ENCODE results near the gene LARGE1. TPM values are rescaled to one million over a fixed set of nuclear protein-coding genes. Genes with fewer than 3 reads are reported as not detected.

The LARGE1 gene
- total and polyA plus RNA-seq, 2 of the 4 experiments (the other 2 are of a cell fraction): 6.2 to 12.4 TPM

- no peak overlapping the region for H3K4me2 ChIP-seq (ENCODE audit: low read depth, low read length)
- no peak for DNase-seq
- intact Hi-C loops (cut with micrococcal nuclease) (no loop called here), in situ Hi-C loops (cut with MboI; ENCODE audit: low sequenced_read_pairs) (no loop called here), dilution Hi-C loops (cut with HindIII; ENCODE audit: low sequenced_read_pairs, unreplicated experiment) (no loop called here)
- H3K9me3 ChIP-seq (ENCODE audit: control insufficient read depth, insufficient read depth, low read length): no peaks in the 10 kb centered on the region
- H3K14ac ChIP-seq (replicated peaks; ENCODE audit: low read depth, low read length): no peak overlapping the region
- no peak overlapping the region for H4K5ac ChIP-seq (ENCODE audit: low read depth, low read length)
- no peaks in the 10 kb centered on the region for H3K27me3 ChIP-seq (ENCODE audit: control insufficient read depth, insufficient read depth, low read length)
- H3K18ac ChIP-seq (ENCODE audit: low read depth, low read length): no peak overlapping the region
- no peak overlapping the region for H3K56ac ChIP-seq (ENCODE audit: extremely low read depth, insufficient read depth, low read length)
- no peaks in the 10 kb centered on the region for H3K36me3 ChIP-seq (ENCODE audit: control insufficient read depth, insufficient read depth, low read length)
- H3K23ac ChIP-seq (ENCODE audit: low read depth, low read length): no peak overlapping the region
- H4K91ac ChIP-seq (ENCODE audit: insufficient read depth, low read depth, low read length): no peak overlapping the region
- ATAC-seq (ENCODE audit: low read depth): no peak
- no peak overlapping the region for H2BK20ac ChIP-seq (ENCODE audit: low read depth, low read length)
- H2AK9ac ChIP-seq (replicated peaks; ENCODE audit: low read depth, low read length, poor library complexity): no peak overlapping the region
- no peaks in the 10 kb centered on the region for H3K79me1 ChIP-seq (ENCODE audit: low read depth in 1 of 2, low read length in 2 of 2)
- WGBS, 2 experiments (ENCODE audit: extremely low coverage in 2 of 2, insufficient read length in 1 of 2): 100% methylated on average over 1 of the region's 4 CpGs; no CpG with 5 or more reads in 1 of the 2 experiments
- H3K9ac ChIP-seq (ENCODE audit: low read depth, low read length): no peak overlapping the region
- no peaks in the 10 kb centered on the region for H4K20me1 ChIP-seq (ENCODE audit: insufficient read depth, low read length)
- no peak overlapping the region for H3K27ac ChIP-seq (ENCODE audit: insufficient read depth, low read length)
- no peak overlapping the region for H3K4me3 ChIP-seq (ENCODE audit: insufficient read depth, low read depth, low read length)
- ChIA-PET POLR2A (ENCODE audit: unreplicated experiment) (no interaction called here), CTCF (interaction anchor here (0.6 kb wide), 1 partner anchor 16 kb away, joined by 3 read pairs; no protein-coding TSS in a partner anchor)
- no peaks in the 10 kb centered on the region for H3K4me1 ChIP-seq (ENCODE audit: control insufficient read depth, insufficient read depth, low read length)
- no peak overlapping the region for H3K4ac ChIP-seq (ENCODE audit: low read depth, low read length)
- H2AK5ac ChIP-seq (ENCODE audit: low read depth, low read length): no peak overlapping the region
- H2AFZ ChIP-seq (replicated peaks; ENCODE audit: low read length, poor library complexity): no peak overlapping the region
- no TSS peak for BruUV-seq (replicated peaks)
- H2BK120ac ChIP-seq (ENCODE audit: low read depth, low read length): no peak overlapping the region
- no peak for TF ChIP-seq RCOR1 (IDR thresholded peaks at IDR 0.05; ENCODE audit: insufficient replicate concordance, low read length)
- TF ChIP-seq ELK1 (IDR thresholded peaks at IDR 0.05; ENCODE audit: borderline replicate concordance, low read depth, low read length): no peak
- no peak for TF ChIP-seq MXI1 (IDR thresholded peaks at IDR 0.05; ENCODE audit: borderline replicate concordance, low read depth, low read length)
- no peak for TF ChIP-seq USF2 (IDR thresholded peaks at IDR 0.05; ENCODE audit: low read depth, low read length)
- TF ChIP-seq RFX5 (IDR thresholded peaks at IDR 0.05; ENCODE audit: low read depth, low read length): no peak
- TF ChIP-seq CHD1 (IDR thresholded peaks at IDR 0.05; ENCODE audit: low read depth, low read length): no peak
- no peak for TF ChIP-seq POLR2A (IDR thresholded peaks at IDR 0.05; ENCODE audit: low read depth, low read length)
- TF ChIP-seq SMC3 (IDR thresholded peaks at IDR 0.05; ENCODE audit: low read depth, low read length): no peak
- TF ChIP-seq NFE2L2 (IDR thresholded peaks at IDR 0.05; ENCODE audit: low read depth, low read length): no peak
- no peak for TF ChIP-seq MAFK (IDR thresholded peaks at IDR 0.05; ENCODE audit: low read depth, low read length)
- no peak for TF ChIP-seq RAD21 (IDR thresholded peaks at IDR 0.05; ENCODE audit: low read length)
- no peak for TF ChIP-seq CTCF (conservative IDR thresholded peaks at IDR 0.05; ENCODE audit: low read depth, low read length)
- no peak for TF ChIP-seq FOS (IDR thresholded peaks at IDR 0.05; ENCODE audit: low read depth, low read length)
- no peak for TF ChIP-seq MAZ (IDR thresholded peaks at IDR 0.05; ENCODE audit: borderline replicate concordance, low read depth, low read length)
- no peak for TF ChIP-seq CEBPB (IDR thresholded peaks at IDR 0.05; ENCODE audit: low read depth, low read length)
- TF ChIP-seq BHLHE40 (IDR thresholded peaks at IDR 0.05; ENCODE audit: low read depth, low read length): no peak
- no peak overlapping the region for H2BK5ac ChIP-seq (ENCODE audit: low read depth, low read length, poor library complexity, severe bottlenecking)
- H3K9me1 ChIP-seq (ENCODE audit: insufficient read depth, low read length): 0 out of 2 replicates have a peak, but pooled peaks cover 5% of the 10 kb centered on the region
- no peak overlapping the region for H2BK15ac ChIP-seq (ENCODE audit: low read depth, low read length)
- no peak overlapping the region for H4K8ac ChIP-seq (ENCODE audit: low read depth in 2 of 2, low read length in 2 of 2)
These were observed 242.7 kb downstream of the LARGE1 start for GRCh38 chr22:33677536-33677935.

Measured in IMR-90 (cell line).